HS-27A (cell line): ENCODE data around the gene MRAS.

Source experiments
- DNase-seq: peaks from one replicate; pipeline ENCODE4 v3.0.0-alpha.2; 2012; ENCODE audit warnings: low read depth, missing footprints

Gene MRAS

DNA sequence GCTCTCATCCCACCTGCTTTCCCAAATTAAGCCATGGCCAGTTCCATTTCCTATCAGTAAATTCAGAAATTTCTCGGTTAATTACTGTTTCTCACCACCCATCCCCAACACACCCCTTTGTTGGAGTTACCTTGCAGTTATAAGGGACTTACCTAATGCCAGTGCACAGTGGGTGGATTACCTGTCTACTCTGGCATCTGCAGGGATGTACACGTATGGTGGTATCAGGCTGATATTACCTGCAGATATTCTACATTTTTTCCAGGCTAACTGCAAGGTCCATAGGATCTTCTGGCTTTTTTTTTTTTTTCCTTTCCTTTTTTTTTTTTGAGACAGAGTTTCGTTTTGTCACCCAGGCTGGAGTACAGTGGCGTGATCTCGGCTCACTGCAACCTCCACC, 7.9 kb upstream of the MRAS start:
- no peak for DNase-seq

DNA sequence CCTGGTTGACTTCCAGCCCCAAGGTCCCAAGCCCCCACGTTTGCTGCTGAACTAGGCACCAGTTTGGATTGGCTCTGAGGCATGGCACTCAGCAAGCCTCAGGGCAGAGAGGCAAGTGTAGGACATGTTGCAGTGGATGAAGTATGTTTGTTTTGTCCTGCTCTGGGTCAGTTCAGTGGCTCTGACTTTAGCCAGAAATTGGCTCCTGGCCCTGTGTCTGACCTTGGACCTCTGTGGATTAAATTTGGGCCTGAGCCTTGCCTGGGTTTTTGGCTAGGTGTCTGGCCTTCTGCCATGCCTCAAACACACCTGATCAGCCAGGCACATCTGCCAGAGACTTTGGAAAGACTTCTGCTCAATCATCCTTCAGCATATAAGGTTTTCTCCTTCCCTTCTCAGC, 3.6 kb upstream of the MRAS start:
- no peak for DNase-seq

DNA sequence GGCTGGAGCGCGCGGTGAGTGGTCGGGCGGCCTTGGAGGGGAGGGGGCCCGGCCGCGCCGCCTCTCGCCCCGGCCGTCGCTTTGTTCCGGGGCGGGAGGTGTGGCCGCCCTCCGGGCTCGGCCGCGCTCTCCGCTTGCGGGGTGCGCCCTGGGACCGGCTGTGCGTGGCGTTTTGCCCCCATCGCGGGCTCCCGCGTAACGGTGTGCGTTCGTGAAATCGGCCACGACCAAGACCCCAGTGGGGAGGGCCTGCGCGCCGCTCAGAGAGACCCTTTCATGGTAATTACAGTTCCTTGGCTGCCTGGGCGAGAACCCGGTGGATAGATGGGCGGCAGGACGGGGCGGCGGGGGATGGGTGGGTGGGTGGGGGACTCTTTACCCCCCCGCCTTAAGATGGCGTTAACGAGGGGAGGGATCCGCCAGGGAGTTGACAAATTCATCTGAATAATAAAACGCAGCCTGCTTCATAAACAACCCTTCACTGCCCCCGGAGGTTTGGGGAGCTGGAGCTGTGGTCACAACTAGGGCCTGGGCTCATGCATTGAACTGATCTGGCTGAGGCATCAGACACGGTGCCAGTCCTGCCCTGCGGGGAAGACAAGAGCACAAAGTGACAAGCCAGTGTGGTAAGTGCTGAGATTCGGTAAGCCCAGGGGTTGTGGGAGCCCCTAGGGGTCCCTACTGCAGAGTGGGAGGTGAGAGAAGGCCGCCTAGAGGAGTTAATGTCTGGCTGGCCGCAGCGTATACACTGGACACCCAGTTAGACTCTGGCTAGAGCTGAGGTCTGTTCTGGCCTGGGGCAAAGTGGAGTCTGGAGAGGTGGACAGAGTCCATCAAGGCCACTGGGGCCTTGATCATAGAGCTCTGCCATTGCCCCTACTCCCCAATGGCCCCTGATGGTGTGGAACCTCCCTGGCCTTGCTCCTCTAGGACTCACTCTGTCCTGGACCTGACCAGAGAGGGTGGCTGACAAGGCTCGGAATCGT, 668 bp downstream of the MRAS start:
- DNase-seq: no peak

DNA sequence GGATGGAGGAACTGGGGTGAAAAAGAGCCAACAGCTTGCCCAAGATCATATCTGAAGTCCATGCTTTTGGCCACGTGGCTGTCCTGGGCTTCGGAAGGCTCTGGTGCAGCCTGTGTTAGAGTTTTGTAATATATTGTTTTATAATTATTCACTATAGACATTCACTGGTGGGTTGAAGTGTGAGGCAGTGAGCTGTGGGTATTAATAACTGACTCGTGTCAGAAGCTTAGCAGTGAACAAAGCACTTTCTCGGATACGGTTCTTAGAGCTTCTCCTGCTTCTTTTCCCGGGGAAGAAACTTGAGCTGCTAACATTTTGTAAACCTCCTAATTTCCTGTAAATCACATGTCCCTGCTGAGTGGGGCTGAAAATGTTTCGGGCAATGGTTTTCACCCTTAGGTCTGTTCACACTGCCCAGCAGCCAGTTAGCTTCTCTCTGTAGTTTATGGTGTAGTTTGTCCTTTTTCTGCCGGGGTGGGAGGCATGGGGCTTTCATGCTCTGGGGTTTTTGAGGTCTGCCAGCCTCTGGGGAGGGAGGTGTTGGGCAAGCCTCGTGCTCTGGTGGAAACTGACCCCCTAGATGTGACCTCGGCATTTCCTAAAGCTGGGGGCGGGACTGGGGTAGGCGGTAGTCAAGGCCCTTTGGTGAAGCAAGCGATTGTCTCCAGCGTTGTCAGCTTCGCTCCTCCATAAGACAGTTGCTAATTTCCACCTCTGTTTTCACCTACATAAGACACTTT, 1.7 kb downstream of the MRAS start:
- no peak for DNase-seq

DNA sequence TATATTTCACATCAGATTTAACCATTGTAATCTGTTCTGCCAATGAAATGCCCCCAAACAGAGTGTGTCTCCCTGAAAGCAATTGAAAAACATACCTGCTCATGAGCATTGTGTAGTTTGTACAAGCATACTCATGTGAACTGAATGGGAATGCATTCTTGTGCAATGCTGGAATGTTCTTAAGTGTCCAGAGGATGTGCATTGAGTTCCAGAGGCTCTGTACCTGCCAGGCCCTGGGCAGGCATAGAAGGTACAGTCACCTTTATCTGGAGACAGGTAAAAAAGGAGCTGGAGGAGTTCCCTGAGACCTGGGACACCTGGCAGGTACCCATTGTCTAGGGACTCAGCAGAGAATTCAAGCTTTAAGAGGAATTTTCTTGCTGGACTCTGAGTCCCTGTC, 2.8 kb downstream of the MRAS start:
- no peak for DNase-seq

DNA sequence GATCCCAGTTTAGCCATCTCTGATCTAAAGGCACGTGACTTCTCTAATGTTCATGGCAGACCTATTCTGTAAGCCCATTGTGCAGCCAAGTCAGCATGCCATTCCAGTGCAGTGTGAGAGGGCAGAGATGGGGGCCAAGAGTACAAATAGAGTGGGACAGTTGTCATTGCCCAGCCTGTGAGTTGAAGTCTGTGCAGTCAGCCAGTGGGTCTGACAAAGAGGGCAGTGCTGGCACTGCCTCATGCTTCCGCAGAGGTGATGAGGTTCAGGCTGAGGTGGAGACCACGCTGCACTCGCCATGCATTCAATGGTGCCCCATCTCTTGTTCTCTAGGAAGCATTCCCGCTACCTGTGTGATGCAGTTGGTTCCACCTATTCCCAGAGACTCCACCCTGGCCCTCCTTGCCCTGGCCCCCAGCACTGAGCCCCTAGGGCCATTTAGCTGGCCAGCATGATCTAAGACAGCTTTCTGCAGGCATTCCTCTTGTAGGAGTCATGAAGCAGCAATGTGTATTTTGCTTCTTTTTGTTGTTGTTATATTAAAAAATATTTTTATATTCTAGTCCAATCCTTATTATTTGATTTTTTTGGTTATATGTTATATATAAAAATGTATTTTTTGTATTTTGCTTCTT, 3.7 kb downstream of the MRAS start:
- DNase-seq: no peak

DNA sequence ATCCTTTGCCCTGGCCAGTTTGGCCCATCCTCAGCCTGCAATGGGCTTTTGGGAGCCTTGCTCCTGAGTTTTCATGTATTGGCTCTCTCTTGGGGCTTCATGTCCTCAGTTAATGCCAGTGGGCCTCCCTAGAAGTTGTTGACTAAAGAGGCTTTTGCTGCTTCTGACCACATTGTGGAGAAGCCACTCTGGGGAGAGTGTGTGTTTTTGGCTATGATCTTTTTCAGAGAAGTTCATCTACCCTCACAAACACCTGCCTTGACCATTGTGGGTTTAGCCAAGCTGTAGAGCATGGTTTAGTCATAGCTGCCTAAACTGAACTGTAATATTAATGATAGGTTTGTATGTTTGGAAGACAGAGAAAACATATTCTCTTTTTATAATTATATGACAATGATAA, 6.0 kb downstream of the MRAS start:
- no peak for DNase-seq

DNA sequence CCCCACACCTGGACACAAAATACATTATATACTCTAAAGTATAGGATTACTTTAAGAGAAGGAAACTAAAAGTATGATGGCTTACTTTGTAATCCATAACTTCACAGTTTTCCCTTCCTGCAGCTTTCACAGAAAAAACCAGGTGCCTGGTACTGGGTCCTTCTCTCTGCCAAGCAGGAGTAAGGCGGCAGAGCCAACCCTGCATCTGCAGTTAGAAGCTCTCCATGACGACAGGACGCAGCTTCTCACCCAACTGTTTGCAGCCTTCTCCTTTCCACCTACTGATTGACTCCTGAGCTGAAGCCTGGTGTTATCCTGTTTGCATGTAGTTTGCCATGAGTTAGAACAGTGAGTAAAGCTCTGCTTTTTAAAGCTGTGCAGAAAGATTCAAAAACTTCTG, 6.7 kb downstream of the MRAS start:
- no peak for DNase-seq

DNA sequence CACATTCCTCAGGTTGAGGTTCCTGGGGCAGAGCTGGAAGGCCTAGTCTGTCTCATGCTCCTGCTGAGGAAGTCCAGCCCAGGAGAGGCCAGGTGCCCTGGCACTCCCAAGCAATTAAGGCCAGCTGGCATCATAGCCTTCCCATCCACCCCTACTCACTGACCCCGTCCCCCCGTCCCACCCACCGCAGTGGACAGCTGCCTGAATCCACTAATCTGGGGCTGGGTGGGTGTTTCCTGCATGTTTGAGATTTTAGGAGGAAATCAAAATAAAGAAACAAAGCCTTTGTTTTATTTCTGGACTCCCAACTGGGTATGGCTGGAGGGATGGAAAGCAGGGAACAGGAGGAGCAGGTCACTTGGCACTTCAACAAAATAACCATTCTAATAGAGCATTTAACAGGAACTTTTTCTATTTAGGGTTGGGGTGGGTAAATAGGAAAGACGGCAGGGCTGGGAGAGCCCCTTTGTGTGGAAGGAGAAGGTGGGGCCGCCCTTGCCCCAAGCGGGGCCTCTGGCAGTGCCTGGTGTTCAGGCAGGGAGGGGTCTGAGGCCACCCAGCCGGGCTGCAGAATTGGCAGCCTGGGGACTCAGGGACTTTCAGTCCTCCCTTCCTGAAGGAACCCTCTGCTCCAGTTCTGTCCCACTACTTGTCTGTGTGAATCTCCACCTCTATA, 8.5 kb downstream of the MRAS start:
- no peak for DNase-seq

DNA sequence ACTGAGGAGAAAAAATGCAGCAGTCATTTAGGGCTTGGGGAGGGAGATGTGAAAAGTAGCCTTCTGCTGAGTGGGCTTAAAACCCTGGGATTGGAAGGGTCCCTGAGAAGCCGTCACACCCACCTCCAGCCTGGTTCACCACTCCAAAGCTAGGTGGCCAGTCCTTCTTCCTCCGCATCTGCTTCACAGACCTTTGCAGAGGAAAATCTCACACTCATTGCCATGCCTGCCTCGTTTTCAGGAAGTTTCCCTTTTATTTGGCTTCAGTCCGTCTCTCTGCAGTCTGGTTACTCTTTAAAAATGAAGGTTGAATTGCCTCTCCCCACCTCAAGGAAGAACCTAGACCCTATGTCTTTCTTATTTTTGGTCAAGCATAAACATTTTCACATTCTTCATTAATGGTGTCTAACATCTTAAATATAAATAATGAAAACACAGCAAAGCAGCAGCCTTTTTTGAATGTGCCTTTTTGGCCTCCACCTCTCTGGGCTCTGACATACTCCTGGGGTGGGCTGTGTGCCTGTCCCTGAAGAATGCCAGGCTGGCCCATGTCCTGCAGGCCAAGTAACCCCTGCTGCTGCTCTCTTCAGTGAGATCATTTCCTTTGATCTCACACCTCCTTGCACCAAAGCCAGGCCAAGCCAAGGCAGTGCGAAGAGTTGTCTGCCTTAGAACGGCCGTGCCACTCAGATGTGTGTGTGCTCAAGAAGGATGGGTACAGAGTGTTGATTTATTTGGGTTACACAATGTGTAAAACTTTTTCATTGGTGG, 11.0 kb downstream of the MRAS start:
- no peak for DNase-seq

DNA sequence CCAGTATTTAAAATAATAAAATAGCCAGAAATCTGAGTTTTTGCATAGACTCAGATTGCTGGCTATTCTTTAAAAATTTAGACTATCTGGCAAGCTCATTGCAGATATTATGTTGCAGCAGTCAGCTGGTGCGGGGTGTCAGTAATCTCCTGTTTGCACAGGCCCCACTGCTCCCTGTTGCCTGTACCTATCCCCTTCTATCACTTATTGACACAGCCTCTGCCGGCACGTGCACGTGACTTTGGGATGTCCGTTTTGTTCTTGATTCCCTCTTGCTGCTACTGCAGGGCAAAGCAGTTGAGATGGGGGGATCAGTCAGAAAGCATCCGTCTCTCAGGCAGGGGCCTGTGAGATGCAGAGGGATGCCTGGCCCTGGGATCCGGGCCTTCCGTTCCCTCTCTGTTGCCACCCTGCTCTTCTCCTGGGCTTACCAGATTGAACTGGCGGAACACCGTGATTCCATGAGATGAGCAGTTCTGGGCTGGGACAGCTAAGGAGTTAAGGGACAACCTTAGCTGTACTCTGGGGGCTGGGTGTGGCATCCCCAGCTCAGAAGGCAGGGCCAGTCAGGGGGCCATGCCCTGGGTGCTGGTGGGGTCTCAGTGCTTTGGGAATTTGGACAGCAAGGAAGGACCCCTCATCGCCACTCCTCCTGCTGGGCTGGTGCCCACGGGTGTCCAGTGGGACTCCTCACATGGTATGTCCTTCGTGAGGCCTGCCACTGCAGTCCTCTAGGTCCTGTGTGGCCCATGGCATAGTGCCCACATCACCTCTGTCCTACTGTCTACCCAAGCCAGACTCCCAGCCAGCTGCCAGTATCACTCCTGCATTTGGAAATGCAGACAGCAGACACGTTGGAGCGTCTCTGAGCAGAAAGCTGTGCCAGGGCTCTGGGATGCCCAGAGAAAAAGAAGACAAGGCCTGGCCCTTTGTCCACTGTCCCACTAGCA, 11.8 kb downstream of the MRAS start:
- no peak for DNase-seq

DNA sequence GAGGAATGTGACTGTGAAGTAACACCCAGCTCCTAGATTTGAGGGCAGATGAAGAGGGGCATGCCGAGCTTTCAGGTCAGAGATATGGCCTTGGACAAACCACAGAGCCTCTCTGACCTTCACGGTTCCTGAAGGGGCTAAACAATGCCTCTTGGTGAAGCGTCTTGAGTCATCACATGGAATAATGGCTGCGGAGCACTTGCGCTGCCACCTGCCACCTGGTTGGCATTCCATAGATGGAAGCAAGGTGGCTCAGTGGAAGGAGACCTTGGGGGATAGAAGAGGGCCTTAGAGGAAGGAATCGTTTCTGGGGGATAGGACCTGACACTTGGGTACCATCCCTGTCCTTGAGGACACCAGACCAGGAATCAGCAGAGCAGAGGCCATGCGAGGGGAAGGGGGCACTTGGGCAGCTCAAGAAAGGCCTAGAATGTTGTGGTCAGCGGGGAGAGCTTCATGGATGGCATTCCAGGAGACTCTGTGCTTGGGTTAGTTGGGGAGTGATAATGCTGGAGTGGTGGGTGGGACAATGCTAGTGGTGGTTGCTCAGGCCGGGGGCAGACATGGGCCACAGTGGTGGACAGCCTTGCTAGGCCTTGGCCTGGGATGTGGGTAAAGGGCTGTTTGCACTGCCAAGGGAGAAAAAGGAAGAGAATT, 12.6 kb downstream of the MRAS start:
- DNase-seq: no peak

DNA sequence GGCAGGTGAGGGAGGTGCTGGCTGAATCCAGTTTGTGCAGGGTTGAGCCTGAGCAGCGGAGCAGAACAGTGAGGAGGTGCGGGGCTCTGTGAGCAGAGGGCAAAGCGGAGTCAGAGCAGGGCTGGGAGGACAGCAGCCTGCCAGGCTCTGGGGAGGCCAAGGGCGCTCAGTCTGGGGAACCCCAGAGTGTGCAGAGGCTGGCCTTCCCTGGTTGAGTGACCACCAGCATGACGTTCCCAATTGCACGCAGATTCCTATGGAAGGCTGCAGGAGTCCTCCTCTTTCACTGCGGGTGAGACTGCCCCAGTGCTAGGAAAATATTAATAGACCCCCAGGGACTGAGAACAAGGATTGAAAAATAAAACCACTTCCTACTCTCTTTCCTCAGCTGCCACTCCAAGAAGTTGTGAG, 13.2 kb downstream of the MRAS start:
- DNase-seq: no peak

DNA sequence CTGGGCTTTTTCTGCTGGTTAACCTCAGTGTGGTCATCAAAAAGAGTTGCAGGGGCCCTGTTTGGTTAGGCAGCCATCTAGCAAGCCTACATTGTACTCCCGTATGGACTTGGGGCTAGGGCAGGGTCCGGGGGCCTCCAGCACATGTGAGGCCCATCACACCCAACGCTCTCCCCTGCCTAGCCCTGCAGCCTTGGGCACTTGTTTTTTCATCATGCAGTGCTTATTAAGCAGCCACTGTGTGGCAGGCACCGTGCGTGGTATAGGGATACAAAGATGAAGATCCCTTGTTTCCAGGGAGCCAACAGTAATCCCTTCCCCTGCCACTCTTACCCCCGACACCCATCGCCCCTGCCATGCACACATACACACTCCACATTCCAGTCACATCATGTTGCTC, 14.2 kb downstream of the MRAS start:
- no peak for DNase-seq

DNA sequence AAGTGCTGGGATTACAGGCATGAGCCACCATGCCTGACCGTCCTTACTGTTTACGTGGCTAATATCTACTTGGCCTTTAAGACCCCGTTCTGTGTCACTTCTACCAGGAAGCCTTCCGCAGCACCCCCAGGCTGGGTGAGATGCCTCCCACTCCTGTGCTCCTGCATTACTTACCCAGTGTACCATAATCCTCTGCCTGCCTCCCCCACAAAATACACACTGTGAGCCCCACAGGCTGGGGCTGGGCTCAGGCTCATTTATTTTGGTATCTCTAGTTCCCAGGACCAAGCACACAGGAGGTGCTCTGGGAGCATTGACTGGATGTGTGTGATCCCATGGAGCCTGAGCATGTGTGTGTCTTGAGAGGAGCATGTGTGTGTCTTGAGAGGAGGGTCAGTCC, 14.9 kb downstream of the MRAS start:
- no peak for DNase-seq

DNA sequence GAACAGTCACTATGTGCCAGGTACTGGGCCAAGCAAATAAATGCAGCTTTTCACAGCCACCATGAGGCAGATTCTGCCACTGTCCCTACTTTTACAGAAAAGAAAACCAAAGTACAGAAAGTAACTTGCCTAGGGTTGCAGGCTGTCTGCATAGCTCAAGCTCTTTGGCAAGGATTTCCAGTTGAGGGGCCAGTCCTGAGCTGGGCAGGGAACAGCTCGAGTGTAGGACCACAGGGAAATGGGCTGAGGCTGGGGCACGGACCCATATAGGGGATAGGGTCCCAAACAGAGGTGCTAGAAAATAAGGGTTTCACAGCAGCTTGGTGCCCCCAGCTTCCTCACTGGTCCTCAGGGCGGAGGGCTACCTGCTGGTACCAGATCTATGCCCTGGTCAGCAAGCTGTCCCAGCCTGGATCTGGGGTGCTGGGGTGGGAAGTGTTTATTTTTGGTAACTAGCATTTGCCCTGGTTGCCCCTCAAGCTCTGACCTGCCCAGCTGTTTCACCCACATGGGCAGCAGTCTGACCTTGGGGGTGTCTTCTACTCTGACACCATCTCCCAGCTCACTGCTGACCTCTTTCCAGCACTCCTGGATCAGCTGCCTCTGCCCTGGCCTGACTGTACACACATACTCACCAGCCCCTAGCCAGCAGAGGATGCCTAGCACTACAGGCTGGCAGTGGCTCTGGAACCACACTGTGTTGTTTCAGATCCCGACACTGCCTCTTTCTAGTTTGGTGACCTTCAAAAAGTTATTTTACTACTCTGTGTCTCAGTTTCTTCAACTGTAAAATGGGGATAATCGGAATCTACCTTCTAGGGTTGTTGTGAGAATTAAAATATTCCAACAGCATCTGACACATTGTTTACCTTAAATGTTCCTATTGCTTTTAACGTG, 16.2 kb downstream of the MRAS start:
- DNase-seq: no peak

DNA sequence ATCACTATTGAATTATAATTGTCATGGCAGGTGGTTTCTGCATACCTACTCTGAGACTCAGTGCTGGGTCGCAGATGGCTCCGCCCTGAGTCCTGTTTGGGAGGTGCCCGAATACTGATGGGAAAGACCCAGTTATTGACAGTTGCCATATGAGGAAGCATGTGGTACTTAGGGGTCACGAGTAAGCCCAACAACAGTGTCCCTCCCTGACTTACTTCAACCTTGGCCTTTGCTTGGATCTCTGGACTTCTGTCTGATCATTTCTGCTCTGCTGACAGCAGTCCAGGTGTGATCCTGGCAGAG, 16.8 kb downstream of the MRAS start:
- DNase-seq: no peak

DNA sequence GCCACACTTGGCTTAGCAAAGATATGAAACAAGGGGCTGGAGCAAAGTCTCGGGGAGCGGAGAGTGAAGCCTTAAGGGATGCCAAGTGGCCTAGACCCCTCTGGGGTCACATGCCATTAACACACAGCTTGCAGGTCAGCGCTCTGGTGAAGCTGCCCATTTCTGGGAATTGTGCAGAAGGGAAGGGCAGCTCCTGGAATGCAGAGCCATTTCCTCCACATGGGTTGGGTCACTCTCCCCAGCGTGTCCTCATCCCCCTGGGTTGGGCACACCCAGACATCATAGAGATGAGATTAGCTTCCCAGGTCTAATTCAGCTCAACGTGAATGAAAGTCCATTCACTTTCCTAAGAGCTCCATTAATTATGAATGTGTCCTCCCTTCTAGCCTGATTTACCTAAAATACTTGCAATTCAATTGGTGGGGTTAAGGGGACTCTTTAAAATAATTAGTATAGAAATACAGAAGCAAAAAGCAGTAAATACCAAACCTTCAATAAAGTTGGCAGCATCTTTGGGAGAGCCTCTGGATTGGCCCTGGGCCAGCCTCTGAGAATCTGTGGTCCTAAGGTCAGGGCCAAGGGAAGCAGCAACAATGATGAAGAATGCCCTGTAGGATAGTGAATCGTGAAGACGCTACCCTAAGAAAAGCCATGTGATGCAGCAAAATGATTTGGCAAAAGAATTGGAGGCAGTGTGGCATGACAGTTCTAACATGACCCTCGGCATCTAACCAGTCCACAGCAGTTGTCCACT, 17.8 kb downstream of the MRAS start:
- no peak for DNase-seq
